ENCODE measurements around the gene TLCD4. TPM values are rescaled to one million over a fixed set of nuclear protein-coding genes. Genes with fewer than 3 reads are reported as not detected.
"Not testable (repeated sequence)": the region's sequence is repeated elsewhere in the genome, so short reads cannot be mapped to it uniquely, and the experiment has no call there.

TLCD4 gene
- total and polyA plus RNA-seq, 10 of the 15 experiments (the other 5 are each of a cell fraction or from before 2014, with no cell fraction given), result under 0.01 to 0.10 (median 0.04) TPM; not detected in 5

- Histone ChIP-seq H3K4me1 (ENCODE audit: control insufficient read depth, insufficient read depth, low read length) (no peaks in the 10 kb centered on the region), H4K20me1 (ENCODE audit: control insufficient read depth, insufficient read depth) (no peaks in the 10 kb centered on the region), H3K9ac (ENCODE audit: control insufficient read depth, insufficient read depth, low read length) (no peak overlapping the region), H3K27ac (ENCODE audit: control insufficient read depth, insufficient read depth) (no peak overlapping the region), H3K4me2 (ENCODE audit: control insufficient read depth, insufficient read depth) (no peak overlapping the region), H3K9me3 (replicated peaks; ENCODE audit: control insufficient read depth, insufficient read depth, low read length) (no peaks in the 10 kb centered on the region), H3K27me3 (replicated peaks in 1 of 2; ENCODE audit: control insufficient read depth in 2 of 2, insufficient read depth in 2 of 2, low read length in 1 of 2) (no peaks in the 10 kb centered on the region; a peak in 1 of 4 replicates), H3K4me3 (no peak overlapping the region), H2AFZ (ENCODE audit: control insufficient read depth, low read depth, low read length) (no peak overlapping the region), H3K36me3 (ENCODE audit: control insufficient read depth in 2 of 2, insufficient read depth in 2 of 2, low read length in 1 of 2) (no peaks in the 10 kb centered on the region), H3K79me2 (ENCODE audit: control insufficient read depth, insufficient read depth, low read length) (no peaks in the 10 kb centered on the region)
- in situ Hi-C loops (cut with MboI) (no loop called here), intact Hi-C loops (cut with micrococcal nuclease; ENCODE audit: unreplicated experiment) (no loop called here)
- 52% methylated on average over 6 of the region's 6 CpGs for WGBS (ENCODE audit: insufficient coverage, insufficient replicate concordance, low lambda C conversion rate, missing lambda C conversion rate)
- SMC1A ChIA-PET (ENCODE audit: uncharacterized antibody, unreplicated experiment), result interaction anchor here (0.9 kb wide), 1 partner anchor 41 kb away, joined by 3 read pairs; no protein-coding TSS in a partner anchor
- no TSS peak for BruUV-seq (replicated peaks)
- no peak for TF ChIP-seq CUX1 (IDR thresholded peaks at IDR 0.05; ENCODE audit: insufficient replicate concordance, low read depth, low read length)
- no peak for TF ChIP-seq USF2 (IDR thresholded peaks at IDR 0.05; ENCODE audit: borderline replicate concordance, low read depth, low read length)
- no peak for TF ChIP-seq SMAD1 (IDR thresholded peaks at IDR 0.05; ENCODE audit: low read depth, partially characterized antibody)
- no peak for TF ChIP-seq ZZZ3 (IDR thresholded peaks at IDR 0.05; ENCODE audit: control insufficient read depth, insufficient read length, low read depth)
- TF ChIP-seq RAD51 (IDR thresholded peaks at IDR 0.05), result no peak
- TF ChIP-seq, protein P1, sequence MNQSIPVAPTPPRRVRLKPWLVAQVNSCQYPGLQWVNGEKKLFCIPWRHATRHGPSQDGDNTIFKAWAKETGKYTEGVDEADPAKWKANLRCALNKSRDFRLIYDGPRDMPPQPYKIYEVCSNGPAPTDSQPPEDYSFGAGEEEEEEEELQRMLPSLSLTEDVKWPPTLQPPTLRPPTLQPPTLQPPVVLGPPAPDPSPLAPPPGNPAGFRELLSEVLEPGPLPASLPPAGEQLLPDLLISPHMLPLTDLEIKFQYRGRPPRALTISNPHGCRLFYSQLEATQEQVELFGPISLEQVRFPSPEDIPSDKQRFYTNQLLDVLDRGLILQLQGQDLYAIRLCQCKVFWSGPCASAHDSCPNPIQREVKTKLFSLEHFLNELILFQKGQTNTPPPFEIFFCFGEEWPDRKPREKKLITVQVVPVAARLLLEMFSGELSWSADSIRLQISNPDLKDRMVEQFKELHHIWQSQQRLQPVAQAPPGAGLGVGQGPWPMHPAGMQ (IDR thresholded peaks at IDR 0.05; ENCODE audit: borderline replicate concordance), result no peak
- TF ChIP-seq FOXM1 (IDR thresholded peaks at IDR 0.05; ENCODE audit: low read depth, low read length), result no peak
- no peak for TF ChIP-seq DPF2 (IDR thresholded peaks at IDR 0.05)
- POLR2A ChIA-PET, result no interaction called here
- ATAC-seq (peak; percentile 31; the same call in 1 of the 3 replicates), DNase-seq (ENCODE audit: low read depth, low spot score) (no peak), FAIRE-seq (no peak)
- CTCF ChIA-PET, result no interaction called here
- RAD21 ChIA-PET (ENCODE audit: unreplicated experiment), result no interaction called here
Observed at GRCh38 chr1:95089650-95090287, 27.4 kb upstream of the TLCD4 start.

DNA sequence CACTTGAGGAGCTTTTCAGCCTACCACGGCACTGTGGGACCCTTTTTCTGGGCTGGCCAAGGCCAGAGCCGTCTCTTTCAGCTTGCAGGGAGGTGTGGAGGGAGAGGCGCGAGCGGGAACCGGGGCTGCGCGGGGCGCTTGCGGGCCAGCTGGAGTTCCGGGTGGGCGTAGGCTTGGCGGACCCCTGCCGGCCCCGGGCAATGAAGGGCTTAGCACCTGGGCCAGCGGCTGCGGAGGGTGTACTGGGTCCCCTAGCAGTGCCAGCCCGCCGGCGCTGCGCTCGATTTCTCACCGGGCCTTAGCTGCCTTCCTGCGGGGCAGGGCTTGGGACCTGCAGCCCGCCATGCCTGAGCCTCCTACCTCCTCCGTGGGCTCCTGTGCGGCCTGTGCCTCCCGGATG lies 25.9 kb upstream of the TLCD4 start:
- intact Hi-C loops (cut with micrococcal nuclease; ENCODE audit: unreplicated experiment); H3K79me2 ChIP-seq (ENCODE audit: control insufficient read depth, insufficient read depth, low read length); BruUV-seq (replicated peaks); H3K27me3 ChIP-seq (replicated peaks in 1 of 2; ENCODE audit: control insufficient read depth in 2 of 2, insufficient read depth in 2 of 2, low read length in 1 of 2); H3K4me3 ChIP-seq; RAD21 ChIA-PET (ENCODE audit: unreplicated experiment); H3K36me3 ChIP-seq (ENCODE audit: control insufficient read depth in 2 of 2, insufficient read depth in 2 of 2, low read length in 1 of 2); H4K20me1 ChIP-seq (ENCODE audit: control insufficient read depth, insufficient read depth); ATAC-seq; POLR2A ChIA-PET; SMC1A ChIA-PET (ENCODE audit: uncharacterized antibody, unreplicated experiment); H3K4me1 ChIP-seq (ENCODE audit: control insufficient read depth, insufficient read depth, low read length); FAIRE-seq; in situ Hi-C loops (cut with MboI); H3K27ac ChIP-seq (ENCODE audit: control insufficient read depth, insufficient read depth); CTCF ChIA-PET; H3K4me2 ChIP-seq (ENCODE audit: control insufficient read depth, insufficient read depth); H3K9me3 ChIP-seq (replicated peaks; ENCODE audit: control insufficient read depth, insufficient read depth, low read length); H3K9ac ChIP-seq (ENCODE audit: control insufficient read depth, insufficient read depth, low read length); H2AFZ ChIP-seq (ENCODE audit: control insufficient read depth, low read depth, low read length); DNase-seq (ENCODE audit: low read depth, low spot score): not testable (repeated sequence)
- 76% methylated on average over 11 of the region's 28 CpGs for WGBS (ENCODE audit: insufficient coverage, insufficient replicate concordance, low lambda C conversion rate, missing lambda C conversion rate)

Measured in GM12878 (cell line).